Nephron progenitor cell (in vitro differentiated cells): Measurements from ENCODE around the gene OR1F1.

Experiments
- DNase-seq: peaks from one replicate; pipeline ENCODE4 v3.0.0; 2021
- H3K27ac Mint-ChIP-seq: 2 replicates; pipeline ENCODE4 v1.8.0; 2021; ENCODE audit warnings: mild to moderate bottlenecking, moderate library complexity, mixed read lengths
- H3K27me3 Mint-ChIP-seq: 2 replicates; pipeline ENCODE4 v1.8.0; 2021; ENCODE audit warnings: mild to moderate bottlenecking, low read depth, mixed read lengths; ENCODE audit not compliant: poor library complexity
- H3K36me3 Mint-ChIP-seq: 2 replicates; pipeline ENCODE4 v1.8.0; 2021; ENCODE audit warnings: low read depth, mixed read lengths
- H3K4me1 Mint-ChIP-seq: 2 replicates; pipeline ENCODE4 v1.8.0; 2021; ENCODE audit warnings: mixed read lengths
- H3K4me3 Mint-ChIP-seq: 2 replicates; pipeline ENCODE4 v1.8.0; 2021; ENCODE audit warnings: mild to moderate bottlenecking, moderate library complexity, mixed read lengths
- H3K9me3 Mint-ChIP-seq: 2 replicates; pipeline ENCODE4 v1.8.0; 2021; ENCODE audit warnings: mild to moderate bottlenecking, moderate library complexity, mixed read lengths
- TF ChIP-seq, protein P1 (sequence below): fragments of 200-600 bp; sonication (generic); IDR thresholded peaks from 2 replicates; pipeline ENCODE4 v1.5.0; 2021; ENCODE audit warnings: antibody characterized with exemption

OR1F1 gene

GRCh38 chr16:3145660-3146059, 42.3 kb upstream of the OR1F1 start:
- Mint-ChIP-seq H3K27ac (no peak overlapping the region), H3K4me3 (no peak overlapping the region), H3K27me3 (peaks cover 30% of the 10 kb centered on the region), H3K9me3 (no peaks in the 10 kb centered on the region), H3K4me1 (no peaks in the 10 kb centered on the region), H3K36me3 (peaks cover 7% of the 10 kb centered on the region)
- TF ChIP-seq, protein P1, sequence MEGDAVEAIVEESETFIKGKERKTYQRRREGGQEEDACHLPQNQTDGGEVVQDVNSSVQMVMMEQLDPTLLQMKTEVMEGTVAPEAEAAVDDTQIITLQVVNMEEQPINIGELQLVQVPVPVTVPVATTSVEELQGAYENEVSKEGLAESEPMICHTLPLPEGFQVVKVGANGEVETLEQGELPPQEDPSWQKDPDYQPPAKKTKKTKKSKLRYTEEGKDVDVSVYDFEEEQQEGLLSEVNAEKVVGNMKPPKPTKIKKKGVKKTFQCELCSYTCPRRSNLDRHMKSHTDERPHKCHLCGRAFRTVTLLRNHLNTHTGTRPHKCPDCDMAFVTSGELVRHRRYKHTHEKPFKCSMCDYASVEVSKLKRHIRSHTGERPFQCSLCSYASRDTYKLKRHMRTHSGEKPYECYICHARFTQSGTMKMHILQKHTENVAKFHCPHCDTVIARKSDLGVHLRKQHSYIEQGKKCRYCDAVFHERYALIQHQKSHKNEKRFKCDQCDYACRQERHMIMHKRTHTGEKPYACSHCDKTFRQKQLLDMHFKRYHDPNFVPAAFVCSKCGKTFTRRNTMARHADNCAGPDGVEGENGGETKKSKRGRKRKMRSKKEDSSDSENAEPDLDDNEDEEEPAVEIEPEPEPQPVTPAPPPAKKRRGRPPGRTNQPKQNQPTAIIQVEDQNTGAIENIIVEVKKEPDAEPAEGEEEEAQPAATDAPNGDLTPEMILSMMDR, result no peak
- DNase-seq, result no peak

- Mint-ChIP-seq H3K27ac (no peak overlapping the region), H3K27me3 (peaks cover 36% of the 10 kb centered on the region), H3K4me1 (peaks cover 3% of the 10 kb centered on the region), H3K9me3 (no peaks in the 10 kb centered on the region), H3K4me3 (no peak overlapping the region), H3K36me3 (peaks cover 4% of the 10 kb centered on the region)
- TF ChIP-seq, protein P1, result no peak
- DNase-seq, result no peak
Measured at GRCh38 chr16:3147046-3147756, 40.8 kb upstream of the OR1F1 start.

GRCh38 chr16:3147757-3148104, 40.3 kb upstream of the OR1F1 start:
- H3K9me3 Mint-ChIP-seq, result peaks cover 2% of the 10 kb centered on the region
- H3K36me3 Mint-ChIP-seq, result no peaks in the 10 kb centered on the region
- TF ChIP-seq, protein P1, result no peak
- H3K4me1 Mint-ChIP-seq, result peaks cover 8% of the 10 kb centered on the region
- DNase-seq, result no peak
- H3K4me3 Mint-ChIP-seq, result no peak overlapping the region
- H3K27ac Mint-ChIP-seq, result no peak overlapping the region
- peaks cover 41% of the 10 kb centered on the region for H3K27me3 Mint-ChIP-seq

DNA sequence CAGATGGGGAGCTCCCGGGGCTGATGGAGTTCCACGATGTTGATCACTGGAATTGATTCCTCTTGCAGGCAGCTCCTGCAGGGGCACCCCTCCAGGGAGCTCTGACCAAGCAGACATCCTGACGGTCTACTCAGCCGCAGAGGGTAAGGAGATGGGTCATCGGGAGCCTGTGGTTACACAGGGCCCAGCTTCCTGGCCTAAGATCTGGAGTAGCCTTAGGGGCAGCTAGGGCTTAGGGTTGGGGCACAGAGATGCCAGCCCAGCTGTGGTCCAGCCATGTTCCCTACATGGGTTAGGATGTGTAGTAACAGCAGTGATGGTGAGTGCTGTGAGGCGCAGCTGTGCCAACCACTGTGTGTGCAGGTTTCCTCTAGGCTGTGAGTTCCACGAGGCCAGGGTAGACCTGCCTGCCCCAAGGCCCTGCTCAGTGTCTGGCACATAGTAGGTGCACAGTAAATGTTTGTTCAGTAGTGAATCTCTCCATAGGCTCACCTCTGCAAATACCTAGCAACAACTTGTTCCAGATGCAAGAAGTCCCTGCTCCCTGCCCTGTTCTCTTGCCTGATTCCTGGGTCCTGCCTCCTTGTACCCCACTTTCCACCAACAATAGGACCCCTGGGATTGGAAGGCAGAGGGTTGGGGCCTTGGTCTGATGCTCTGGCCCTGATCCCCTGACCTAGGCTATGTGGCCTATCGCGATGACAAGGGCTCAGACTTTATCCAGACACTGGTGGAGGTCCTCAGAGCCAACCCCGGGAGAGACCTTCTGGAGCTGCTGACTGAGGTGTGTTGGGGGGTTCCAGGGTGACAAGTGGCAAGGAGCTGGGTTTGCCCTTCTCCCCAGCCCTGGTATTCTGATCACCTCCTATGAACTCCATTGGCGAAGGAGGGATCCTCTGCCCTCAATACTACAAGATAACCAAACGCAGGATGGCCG, 39.5 kb upstream of the OR1F1 start:
- DNase-seq, result no peak
- Mint-ChIP-seq H3K36me3 (no peaks in the 10 kb centered on the region), H3K27ac (no peak overlapping the region), H3K27me3 (peaks cover 48% of the 10 kb centered on the region), H3K9me3 (peaks cover 4% of the 10 kb centered on the region), H3K4me1 (peaks cover 10% of the 10 kb centered on the region), H3K4me3 (peak overlapping the region; percentile 88)
- TF ChIP-seq, protein P1, result no peak

GRCh38 chr16:3149193-3149530, 38.8 kb upstream of the OR1F1 start:
- TF ChIP-seq, protein P1, result no peak
- peaks cover 10% of the 10 kb centered on the region for H3K4me1 Mint-ChIP-seq
- no peaks in the 10 kb centered on the region for H3K36me3 Mint-ChIP-seq
- no peak for DNase-seq
- peaks cover 6% of the 10 kb centered on the region for H3K9me3 Mint-ChIP-seq
- H3K27ac Mint-ChIP-seq, result no peak overlapping the region
- H3K4me3 Mint-ChIP-seq, result peak overlapping the region; percentile 88
- H3K27me3 Mint-ChIP-seq, result peaks cover 51% of the 10 kb centered on the region
